Naive thymus-derived CD4-positive, alpha-beta T cell (primary cell): ENCODE data around the gene CYP26B1. TPM values are rescaled to one million over a fixed set of nuclear protein-coding genes. Genes with fewer than 3 reads are reported as not detected.

ENCODE experiments used
- ATAC-seq: fragments of 150-1000 bp; cut with Tn5 transposase; 2 replicates; pipeline ENCODE4 v1.10.0; 2021; ENCODE audit warnings: mild to moderate bottlenecking, moderate library complexity
- CTCF ChIA-PET: fragments of 350-600 bp; sonication (Branson Sonifier 250); formaldehyde crosslinking; loops from one replicate; lab custom pipeline; 2021; ENCODE audit warnings: antibody characterized with exemption; lab: Charles Lee
- POLR2A ChIA-PET: fragments of 350-600 bp; sonication (Branson Sonifier 250); formaldehyde crosslinking; loops from one replicate; lab custom pipeline; 2021; ENCODE audit warnings: antibody characterized with exemption, inconsistent platforms; lab: Charles Lee
- DNase-seq, 9 donors: peaks; one replicate each; pipeline versions ENCODE4 v3.0.0 to v3.0.0-alpha.2; 2020 to 2022; ENCODE audit warnings: mixed read lengths in 1 of 9
- H3K27ac ChIP-seq: one replicate; pipeline ENCODE4 v1.7.0; 2013; ENCODE audit warnings: mild to moderate bottlenecking, low read depth, low read length, moderate library complexity
- H3K27me3 ChIP-seq, 2 donors: one replicate each; pipeline ENCODE4 v1.7.0; 2013; ENCODE audit warnings: low read length in 2 of 2, mild to moderate bottlenecking in 2 of 2, moderate library complexity in 2 of 2; ENCODE audit not compliant: control insufficient read depth in 2 of 2, insufficient read depth in 2 of 2
- H3K36me3 ChIP-seq, 3 experiments: 1 replicate in 2 of 3; 2 replicates in 1 of 3; pipeline ENCODE4 v1.7.0; 2013; ENCODE audit warnings: low read length in 3 of 3, mild to moderate bottlenecking in 3 of 3, moderate library complexity in 1 of 3; ENCODE audit not compliant: insufficient read depth in 3 of 3, control insufficient read depth in 2 of 3
- H3K4me1 ChIP-seq, 2 donors: one replicate each; pipeline ENCODE4 v1.7.0; 2013; ENCODE audit warnings: low read length in 2 of 2, mild to moderate bottlenecking in 2 of 2, moderate library complexity in 1 of 2; ENCODE audit not compliant: control insufficient read depth in 2 of 2, insufficient read depth in 2 of 2
- H3K4me3 ChIP-seq: 2 replicates; pipeline ENCODE4 v1.7.0; 2013; ENCODE audit warnings: mild to moderate bottlenecking, low read length
- H3K9me3 ChIP-seq, 3 experiments: 1 replicate in 2 of 3; 2 replicates in 1 of 3; pipeline ENCODE4 v1.7.0; 2013; ENCODE audit warnings: low read length in 3 of 3; ENCODE audit not compliant: control insufficient read depth in 2 of 3
- H3K27ac Mint-ChIP-seq, 9 donors: one replicate each; pipeline ENCODE4 v1.8.0; 2020 to 2022; ENCODE audit warnings: mixed read lengths in 9 of 9, mild to moderate bottlenecking in 8 of 9, moderate library complexity in 5 of 9, inconsistent platforms in 2 of 9
- H3K27me3 Mint-ChIP-seq, 5 donors: one replicate each; pipeline ENCODE4 v1.8.0; 2021 to 2022; ENCODE audit warnings: mixed read lengths in 5 of 5, mild to moderate bottlenecking in 1 of 5
- H3K36me3 Mint-ChIP-seq, 5 donors: one replicate each; pipeline ENCODE4 v1.8.0; 2020 to 2022; ENCODE audit warnings: mixed read lengths in 5 of 5, mild to moderate bottlenecking in 3 of 5, inconsistent platforms in 1 of 5
- H3K4me1 Mint-ChIP-seq, 7 donors: one replicate each; pipeline ENCODE4 v1.8.0; 2020 to 2022; ENCODE audit warnings: mixed read lengths in 7 of 7, mild to moderate bottlenecking in 3 of 7, inconsistent platforms in 1 of 7
- H3K4me3 Mint-ChIP-seq, 10 donors: one replicate each; pipeline ENCODE4 v1.8.0; 2020 to 2022; ENCODE audit warnings: mild to moderate bottlenecking in 10 of 10, mixed read lengths in 10 of 10, moderate library complexity in 6 of 10, inconsistent platforms in 2 of 10
- H3K9me3 Mint-ChIP-seq, 11 donors: one replicate each; pipeline ENCODE4 v1.8.0; 2020 to 2022; ENCODE audit warnings: mixed read lengths in 11 of 11, mild to moderate bottlenecking in 4 of 11, inconsistent platforms in 1 of 11, moderate library complexity in 1 of 11
- intact Hi-C, 2 donors: fragments of 100-400 bp; cut with micrococcal nuclease; formaldehyde crosslinking; loops; one replicate each; pipeline ENCODE4 v1.15.1; 2023
- polyA plus RNA-seq, 2 donors: library from polyadenylated mRNA; unstranded; fragments of 300-500 nt; fragmentation: Illumina TruSeq; gene quantifications; one replicate each; pipeline ENCODE4 v1.2.3, GENCODE V29; 2021
- total RNA-seq, 6 experiments: library from RNA in 5 of 6; stranded (reverse) in 5 of 6; gene quantifications; 1 replicate in 5 of 6; 2 replicates in 1 of 6; pipeline ENCODE4 v1.2.3 and lab custom pipeline; 2021 to 2026

Gene CYP26B1
- total and polyA plus RNA-seq, 7 experiments from 2014 or later = not detected

DNA sequence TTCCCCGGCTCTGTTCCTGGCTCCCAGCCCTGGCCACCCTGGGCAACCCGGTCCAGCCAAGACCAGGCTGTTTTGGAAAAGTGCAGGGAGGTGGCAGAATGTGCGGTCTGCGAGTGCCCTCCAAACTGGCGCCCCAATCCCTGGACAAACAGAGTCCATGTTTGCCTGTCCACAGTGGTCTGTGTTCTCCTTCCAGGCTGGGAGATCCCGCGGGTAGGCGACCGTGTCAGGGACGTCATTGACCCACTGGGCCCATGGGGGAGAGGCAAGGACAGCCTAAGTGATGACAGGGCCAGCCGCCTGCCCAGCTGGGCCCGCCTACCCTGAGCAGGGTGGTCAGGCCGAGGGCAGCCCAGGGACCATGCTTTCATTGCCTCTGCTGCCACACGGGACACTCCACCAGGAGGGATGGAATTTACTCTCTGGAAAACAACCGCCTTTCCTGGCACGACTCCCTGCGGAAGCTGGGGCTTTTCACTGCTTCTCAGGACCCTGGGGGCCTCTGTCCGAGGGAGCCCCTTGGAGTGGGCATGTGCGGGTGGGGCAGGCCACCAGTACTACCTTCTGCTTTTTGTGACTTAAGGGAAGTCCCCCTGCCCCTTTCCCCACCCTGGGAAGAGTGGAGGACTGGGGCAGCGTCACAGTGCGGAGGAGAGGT lies 20.1 kb downstream of the CYP26B1 start:
- ChIA-PET POLR2A (no interaction called here), CTCF (no interaction called here)
- Mint-ChIP-seq H3K27ac (no peak overlapping the region), H3K36me3 (no peaks in the 10 kb centered on the region), H3K4me3 (no peak overlapping the region), H3K4me1 (peaks cover 0 to 4% (median 0%) of the 10 kb centered on the region in 7 donors), H3K9me3 (peaks cover 0 to 6% (median under 1%) of the 10 kb centered on the region in 11 donors), H3K27me3 (peaks cover 4 to 26% (median 11%) of the 10 kb centered on the region in 5 donors)
- no peaks in the 10 kb centered on the region for H3K9me3 ChIP-seq
- H3K27ac ChIP-seq = no peak overlapping the region
- intact Hi-C loops = no loop called here
- no peaks in the 10 kb centered on the region for H3K36me3 ChIP-seq
- no peak overlapping the region for H3K4me3 ChIP-seq
- DNase-seq (peak in 1 of 9 donors; percentile 4), ATAC-seq (no peak)
- H3K4me1 ChIP-seq = no peaks in the 10 kb centered on the region
- H3K27me3 ChIP-seq = no peaks in the 10 kb centered on the region

DNA sequence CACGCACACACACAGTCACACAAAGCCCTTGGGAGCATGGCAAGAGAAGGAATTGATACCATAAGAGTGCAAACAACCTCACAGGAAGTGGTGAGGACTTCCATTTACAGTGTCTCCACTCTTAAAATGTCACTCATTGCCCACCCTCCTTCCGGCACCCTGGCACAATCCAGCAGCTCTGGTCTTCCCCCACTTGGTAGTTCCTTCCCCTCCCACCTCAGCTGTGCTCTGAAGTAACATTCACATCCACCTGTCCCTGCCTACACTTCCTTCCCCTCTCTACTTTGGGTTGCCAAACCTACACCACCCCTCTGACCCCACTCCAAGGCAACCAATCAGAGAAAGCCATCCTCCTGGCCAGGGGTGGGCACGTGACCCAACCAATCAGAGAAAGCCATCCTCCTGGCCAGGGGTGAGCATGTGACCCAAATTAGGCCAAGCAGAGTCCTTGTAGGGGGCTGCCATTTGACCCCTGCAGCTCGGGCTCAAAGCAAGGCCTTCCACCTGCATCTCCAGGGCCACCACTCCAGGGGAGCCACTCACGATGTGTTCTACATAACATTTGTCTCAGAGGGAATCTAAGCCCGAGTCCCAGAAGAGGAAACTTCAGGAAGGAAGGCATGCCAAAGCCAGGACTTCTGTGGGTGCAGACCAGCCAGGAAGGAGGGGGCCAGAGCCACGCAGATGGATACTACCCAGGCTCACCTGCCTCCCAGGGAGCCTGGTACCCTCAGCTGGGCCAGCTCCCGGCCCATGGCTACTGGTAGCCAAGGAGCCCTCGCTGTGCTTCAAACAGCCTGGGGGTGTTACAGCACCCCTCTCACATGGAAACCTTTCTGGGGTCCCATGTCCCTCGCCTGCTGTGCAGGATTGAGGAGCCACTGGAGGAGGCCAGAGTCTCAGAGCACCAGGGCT lies 21.2 kb downstream of the CYP26B1 start:
- peaks cover 0 to 4% (median 0%) of the 10 kb centered on the region in 7 donors for H3K4me1 Mint-ChIP-seq
- POLR2A ChIA-PET = no interaction called here
- no peak for ATAC-seq
- H3K4me1 ChIP-seq = no peaks in the 10 kb centered on the region
- H3K27me3 Mint-ChIP-seq = peaks cover 6 to 36% (median 14%) of the 10 kb centered on the region in 5 donors
- H3K4me3 ChIP-seq = no peak overlapping the region
- H3K4me3 Mint-ChIP-seq = no peak overlapping the region
- H3K27ac ChIP-seq = no peak overlapping the region
- intact Hi-C loops = no loop called here
- H3K27ac Mint-ChIP-seq = no peak overlapping the region
- H3K9me3 ChIP-seq = no peaks in the 10 kb centered on the region
- H3K36me3 Mint-ChIP-seq = no peaks in the 10 kb centered on the region
- peaks cover 0 to 16% (median 10%) of the 10 kb centered on the region in 11 donors for H3K9me3 Mint-ChIP-seq
- peak in 1 of 9 donors; percentile 1 for DNase-seq
- CTCF ChIA-PET = no interaction called here
- H3K36me3 ChIP-seq = no peaks in the 10 kb centered on the region
- H3K27me3 ChIP-seq = no peaks in the 10 kb centered on the region

DNA sequence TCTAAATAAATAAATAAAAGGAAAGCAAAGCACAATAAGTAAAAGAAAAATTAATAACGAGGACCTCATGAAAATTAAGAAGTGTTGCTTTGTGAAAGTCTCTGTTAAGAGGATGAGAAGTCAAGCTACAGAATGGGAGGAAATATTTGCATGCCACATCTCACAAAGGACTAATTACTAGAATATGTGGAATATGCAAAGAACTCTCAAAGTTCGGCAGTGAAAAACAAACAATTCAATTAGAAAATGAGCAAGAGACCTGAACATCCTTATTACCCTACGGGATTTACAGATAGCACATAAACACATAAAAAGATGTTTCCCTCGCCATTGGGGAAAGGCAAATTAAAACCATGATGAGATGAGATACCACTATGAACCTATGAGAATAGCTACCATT lies 23.3 kb downstream of the CYP26B1 start:
- ATAC-seq = no peak
- POLR2A ChIA-PET = no interaction called here
- intact Hi-C loops = no loop called here
- H3K4me1 ChIP-seq = no peaks in the 10 kb centered on the region
- CTCF ChIA-PET = no interaction called here
- no peak overlapping the region for H3K27ac Mint-ChIP-seq
- H3K27me3 Mint-ChIP-seq = peaks cover 6 to 45% (median 19%) of the 10 kb centered on the region in 5 donors
- DNase-seq = no peak
- peaks cover 0 to 4% (median 0%) of the 10 kb centered on the region in 7 donors for H3K4me1 Mint-ChIP-seq
- H3K9me3 ChIP-seq = no peaks in the 10 kb centered on the region
- H3K9me3 Mint-ChIP-seq = peaks cover 0 to 22% (median 10%) of the 10 kb centered on the region in 11 donors
- no peak overlapping the region for H3K4me3 ChIP-seq
- no peaks in the 10 kb centered on the region for H3K36me3 ChIP-seq
- no peaks in the 10 kb centered on the region for H3K36me3 Mint-ChIP-seq
- H3K4me3 Mint-ChIP-seq = no peak overlapping the region
- no peak overlapping the region for H3K27ac ChIP-seq
- no peaks in the 10 kb centered on the region for H3K27me3 ChIP-seq

DNA sequence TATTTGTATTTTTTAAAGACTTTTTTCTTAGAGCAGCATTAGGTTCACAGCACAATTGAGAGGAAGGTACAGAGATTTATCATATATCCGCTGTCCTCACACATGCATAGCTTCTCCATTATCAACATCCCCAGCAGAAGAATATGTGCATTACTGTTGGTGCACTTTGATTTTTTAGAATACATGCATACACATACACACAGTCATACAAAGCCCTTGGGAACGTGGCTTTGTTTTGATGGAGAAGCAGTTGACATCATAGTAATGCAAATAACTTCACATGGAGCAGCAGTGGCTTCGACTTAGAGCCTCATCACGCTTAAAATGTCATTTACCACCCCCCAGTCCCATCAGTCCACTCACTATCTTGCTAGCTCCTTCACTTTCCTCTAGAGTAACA lies 26.5 kb downstream of the CYP26B1 start:
- ATAC-seq (no peak), DNase-seq (no peak)
- H3K4me3 ChIP-seq = no peak overlapping the region
- Mint-ChIP-seq H3K4me1 (no peaks in the 10 kb centered on the region), H3K27me3 (peaks cover 6 to 67% (median 27%) of the 10 kb centered on the region in 5 donors), H3K27ac (peak overlapping the region in 1 of 9 donors; percentile 9), H3K36me3 (no peaks in the 10 kb centered on the region), H3K9me3 (peaks cover 0 to 22% (median 8%) of the 10 kb centered on the region in 11 donors), H3K4me3 (no peak overlapping the region)
- no peaks in the 10 kb centered on the region for H3K27me3 ChIP-seq
- intact Hi-C loops = no loop called here
- no peaks in the 10 kb centered on the region for H3K36me3 ChIP-seq
- H3K4me1 ChIP-seq = no peaks in the 10 kb centered on the region
- no peaks in the 10 kb centered on the region for H3K9me3 ChIP-seq
- no peak overlapping the region for H3K27ac ChIP-seq
- ChIA-PET CTCF (no interaction called here), POLR2A (no interaction called here)

DNA sequence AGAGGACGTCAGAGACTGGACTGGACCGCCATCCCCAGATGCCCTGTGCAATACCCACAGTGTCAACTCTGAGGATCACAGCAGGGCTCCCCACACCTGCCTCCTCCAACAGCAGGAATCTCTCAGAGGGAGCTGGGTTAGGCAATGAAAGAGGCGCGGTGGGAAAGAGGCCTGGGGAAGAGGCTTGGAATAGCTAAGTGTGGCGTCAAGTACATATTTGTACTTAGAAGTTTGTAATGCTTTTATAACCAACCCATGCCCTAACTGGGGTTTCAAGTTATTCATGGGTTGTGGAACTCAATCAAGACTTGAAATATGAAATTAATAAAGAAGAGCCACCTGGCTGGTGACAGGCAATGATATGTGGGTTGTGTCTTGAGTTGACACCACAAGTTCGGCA lies 28.7 kb downstream of the CYP26B1 start:
- Histone ChIP-seq H3K36me3 (no peaks in the 10 kb centered on the region), H3K9me3 (no peaks in the 10 kb centered on the region), H3K4me1 (no peaks in the 10 kb centered on the region), H3K27me3 (no peaks in the 10 kb centered on the region), H3K4me3 (no peak overlapping the region), H3K27ac (no peak overlapping the region)
- Mint-ChIP-seq H3K27me3 (peaks cover 6 to 61% (median 27%) of the 10 kb centered on the region in 5 donors), H3K4me1 (no peaks in the 10 kb centered on the region), H3K27ac (no peak overlapping the region), H3K36me3 (no peaks in the 10 kb centered on the region), H3K4me3 (no peak overlapping the region), H3K9me3 (peaks cover 0 to 22% (median 8%) of the 10 kb centered on the region in 11 donors)
- POLR2A ChIA-PET = no interaction called here
- DNase-seq (no peak), ATAC-seq (no peak)
- intact Hi-C loops = no loop called here
- CTCF ChIA-PET = no interaction called here

DNA sequence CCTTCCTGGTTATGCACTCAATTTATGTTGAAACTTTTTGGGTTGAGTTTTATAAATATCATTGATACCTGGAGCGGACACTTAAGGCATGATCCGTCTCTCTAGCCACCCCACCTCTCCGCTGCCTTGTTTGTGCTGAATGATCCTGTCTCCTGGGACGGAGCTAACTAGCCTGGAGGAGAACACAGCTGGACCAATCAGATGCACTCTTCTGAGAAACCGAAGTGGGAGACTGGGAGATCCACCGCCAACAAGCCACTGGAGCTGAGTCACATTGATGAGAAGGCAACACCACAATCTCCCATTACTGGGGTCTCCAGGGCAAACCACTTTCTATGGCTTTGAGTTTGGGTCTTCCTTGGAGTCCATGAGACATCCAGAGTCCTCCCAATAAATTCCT lies 29.3 kb downstream of the CYP26B1 start:
- intact Hi-C loops = no loop called here
- Mint-ChIP-seq H3K4me3 (no peak overlapping the region), H3K9me3 (peaks cover 0 to 22% (median 8%) of the 10 kb centered on the region in 11 donors), H3K36me3 (no peaks in the 10 kb centered on the region), H3K4me1 (no peaks in the 10 kb centered on the region), H3K27ac (no peak overlapping the region), H3K27me3 (peaks cover 3 to 56% (median 27%) of the 10 kb centered on the region in 5 donors)
- Histone ChIP-seq H3K4me1 (no peaks in the 10 kb centered on the region), H3K27me3 (no peaks in the 10 kb centered on the region), H3K27ac (no peak overlapping the region), H3K4me3 (no peak overlapping the region), H3K9me3 (no peaks in the 10 kb centered on the region), H3K36me3 (no peaks in the 10 kb centered on the region)
- ChIA-PET POLR2A (no interaction called here), CTCF (no interaction called here)
- DNase-seq = no peak
- no peak for ATAC-seq
